Mammary epithelial cell (primary cell): ENCODE results near the gene NDUFB2.

Experiments used
- CTCF ChIP-seq, 2 donors: IDR thresholded peaks in 1 of 2; conservative IDR thresholded peaks in 1 of 2; 2 replicates each; pipeline ENCODE4 v1.5.1; 2011 to 2012; ENCODE audit warnings: inconsistent platforms in 2 of 2, low read length in 2 of 2, mild to moderate bottlenecking in 2 of 2, control low read depth in 1 of 2, low read depth in 1 of 2; ENCODE audit not compliant: insufficient read depth in 1 of 2; ENCODE audit errors: extremely low read depth in 1 of 2
- EZH2 ChIP-seq: IDR thresholded peaks from 2 replicates; pipeline ENCODE4 v1.6.1; 2012; ENCODE audit warnings: low read length, inconsistent platforms, borderline replicate concordance

DNA sequence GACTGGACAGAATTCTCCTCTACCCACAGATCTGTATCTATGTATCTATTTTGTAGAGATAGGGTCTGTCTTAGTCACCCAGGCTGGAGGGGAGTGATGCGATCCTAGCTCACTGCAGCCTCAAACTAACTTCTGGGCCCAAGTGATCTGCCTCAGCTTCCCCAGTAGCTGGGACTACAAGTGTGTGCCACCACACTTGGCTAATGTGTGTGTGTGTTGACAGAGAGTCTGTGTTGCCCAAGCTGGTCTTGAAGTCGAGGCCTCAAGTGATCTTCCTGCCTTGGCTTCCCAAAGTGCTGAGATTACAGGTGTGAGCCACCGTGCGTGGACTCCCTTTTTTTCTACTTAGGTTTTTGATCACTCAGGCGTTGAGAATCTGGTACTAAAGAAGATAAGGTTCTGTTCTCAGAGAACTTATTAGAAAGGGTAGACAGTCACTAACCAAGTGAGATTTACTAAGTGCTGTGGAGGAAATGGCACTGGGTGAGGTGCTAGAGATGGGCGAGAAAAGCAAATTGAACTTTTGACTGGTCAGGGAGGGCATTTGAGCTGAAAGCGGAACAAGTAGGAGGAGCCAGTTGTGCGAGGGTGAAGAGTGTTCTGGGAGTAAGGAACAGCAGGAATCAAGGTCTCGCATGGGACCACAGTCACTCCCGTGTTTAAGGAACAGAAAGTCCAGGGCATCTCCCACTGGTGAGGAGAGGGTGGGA lies 18.0 kb downstream of the NDUFB2 start:
- TF ChIP-seq EZH2 (no peak), CTCF (conservative IDR thresholded peaks at IDR 0.05 in 1 of 2, IDR thresholded peaks at IDR 0.05 in 1 of 2; ENCODE audit: extremely low read depth in 1 of 2, insufficient read depth in 1 of 2, low read depth in 1 of 2, low read length in 2 of 2) (no peak)
